ENCODE measurements around the gene FAM193B. TPM values are rescaled to one million over a fixed set of nuclear protein-coding genes. Genes with fewer than 3 reads are reported as not detected.

FAM193B gene
- total and polyA plus RNA-seq, 9 of the 15 experiments (the other 6 are each of a cell fraction or from before 2014, with no cell fraction given): 4.4 to 76.4 (median 37.3) TPM

DNA sequence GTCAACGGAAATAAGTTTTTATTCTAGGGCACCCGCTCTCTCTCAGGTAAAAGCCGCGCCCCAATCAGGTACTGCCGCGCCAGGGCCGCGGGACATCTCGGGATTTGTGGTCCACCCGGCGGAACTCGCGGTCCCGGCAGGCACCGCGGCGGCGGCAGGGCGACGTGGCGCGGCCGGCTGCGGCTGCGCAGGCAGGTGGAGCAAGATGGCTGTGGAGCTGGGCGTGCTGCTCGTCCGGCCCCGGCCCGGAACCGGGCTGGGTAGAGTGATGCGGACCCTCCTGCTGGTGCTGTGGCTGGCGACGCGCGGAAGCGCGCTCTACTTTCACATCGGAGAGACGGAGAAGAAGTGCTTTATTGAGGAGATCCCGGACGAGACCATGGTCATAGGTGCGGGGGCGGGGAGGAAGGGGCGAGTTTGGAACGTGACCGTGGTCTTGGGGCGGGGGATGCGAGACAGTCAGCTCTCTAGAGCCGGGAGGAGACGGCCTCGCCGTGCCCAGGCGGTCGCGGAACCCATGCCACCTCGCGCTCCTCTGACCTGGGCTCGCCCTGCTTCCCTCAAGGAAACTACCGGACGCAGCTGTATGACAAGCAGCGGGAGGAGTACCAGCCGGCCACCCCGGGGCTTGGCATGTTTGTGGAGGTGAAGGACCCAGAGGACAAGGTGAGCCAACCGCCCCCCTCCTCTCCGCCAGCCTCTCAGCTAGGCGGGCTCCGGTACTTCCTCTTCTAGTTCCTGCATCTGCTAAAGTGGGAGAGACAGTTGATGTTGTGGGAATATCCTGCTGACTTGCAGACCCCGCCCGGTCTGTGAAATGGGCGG lies 37.9 kb upstream of the FAM193B start, which contains the start of gene TMED9 (continued):
- TF ChIP-seq, protein P1, sequence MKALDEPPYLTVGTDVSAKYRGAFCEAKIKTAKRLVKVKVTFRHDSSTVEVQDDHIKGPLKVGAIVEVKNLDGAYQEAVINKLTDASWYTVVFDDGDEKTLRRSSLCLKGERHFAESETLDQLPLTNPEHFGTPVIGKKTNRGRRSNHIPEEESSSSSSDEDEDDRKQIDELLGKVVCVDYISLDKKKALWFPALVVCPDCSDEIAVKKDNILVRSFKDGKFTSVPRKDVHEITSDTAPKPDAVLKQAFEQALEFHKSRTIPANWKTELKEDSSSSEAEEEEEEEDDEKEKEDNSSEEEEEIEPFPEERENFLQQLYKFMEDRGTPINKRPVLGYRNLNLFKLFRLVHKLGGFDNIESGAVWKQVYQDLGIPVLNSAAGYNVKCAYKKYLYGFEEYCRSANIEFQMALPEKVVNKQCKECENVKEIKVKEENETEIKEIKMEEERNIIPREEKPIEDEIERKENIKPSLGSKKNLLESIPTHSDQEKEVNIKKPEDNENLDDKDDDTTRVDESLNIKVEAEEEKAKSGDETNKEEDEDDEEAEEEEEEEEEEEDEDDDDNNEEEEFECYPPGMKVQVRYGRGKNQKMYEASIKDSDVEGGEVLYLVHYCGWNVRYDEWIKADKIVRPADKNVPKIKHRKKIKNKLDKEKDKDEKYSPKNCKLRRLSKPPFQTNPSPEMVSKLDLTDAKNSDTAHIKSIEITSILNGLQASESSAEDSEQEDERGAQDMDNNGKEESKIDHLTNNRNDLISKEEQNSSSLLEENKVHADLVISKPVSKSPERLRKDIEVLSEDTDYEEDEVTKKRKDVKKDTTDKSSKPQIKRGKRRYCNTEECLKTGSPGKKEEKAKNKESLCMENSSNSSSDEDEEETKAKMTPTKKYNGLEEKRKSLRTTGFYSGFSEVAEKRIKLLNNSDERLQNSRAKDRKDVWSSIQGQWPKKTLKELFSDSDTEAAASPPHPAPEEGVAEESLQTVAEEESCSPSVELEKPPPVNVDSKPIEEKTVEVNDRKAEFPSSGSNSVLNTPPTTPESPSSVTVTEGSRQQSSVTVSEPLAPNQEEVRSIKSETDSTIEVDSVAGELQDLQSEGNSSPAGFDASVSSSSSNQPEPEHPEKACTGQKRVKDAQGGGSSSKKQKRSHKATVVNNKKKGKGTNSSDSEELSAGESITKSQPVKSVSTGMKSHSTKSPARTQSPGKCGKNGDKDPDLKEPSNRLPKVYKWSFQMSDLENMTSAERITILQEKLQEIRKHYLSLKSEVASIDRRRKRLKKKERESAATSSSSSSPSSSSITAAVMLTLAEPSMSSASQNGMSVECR (CRISPR knock-in tag; IDR thresholded peaks at IDR 0.05): peak; percentile 58
- TF ChIP-seq, protein P2, sequence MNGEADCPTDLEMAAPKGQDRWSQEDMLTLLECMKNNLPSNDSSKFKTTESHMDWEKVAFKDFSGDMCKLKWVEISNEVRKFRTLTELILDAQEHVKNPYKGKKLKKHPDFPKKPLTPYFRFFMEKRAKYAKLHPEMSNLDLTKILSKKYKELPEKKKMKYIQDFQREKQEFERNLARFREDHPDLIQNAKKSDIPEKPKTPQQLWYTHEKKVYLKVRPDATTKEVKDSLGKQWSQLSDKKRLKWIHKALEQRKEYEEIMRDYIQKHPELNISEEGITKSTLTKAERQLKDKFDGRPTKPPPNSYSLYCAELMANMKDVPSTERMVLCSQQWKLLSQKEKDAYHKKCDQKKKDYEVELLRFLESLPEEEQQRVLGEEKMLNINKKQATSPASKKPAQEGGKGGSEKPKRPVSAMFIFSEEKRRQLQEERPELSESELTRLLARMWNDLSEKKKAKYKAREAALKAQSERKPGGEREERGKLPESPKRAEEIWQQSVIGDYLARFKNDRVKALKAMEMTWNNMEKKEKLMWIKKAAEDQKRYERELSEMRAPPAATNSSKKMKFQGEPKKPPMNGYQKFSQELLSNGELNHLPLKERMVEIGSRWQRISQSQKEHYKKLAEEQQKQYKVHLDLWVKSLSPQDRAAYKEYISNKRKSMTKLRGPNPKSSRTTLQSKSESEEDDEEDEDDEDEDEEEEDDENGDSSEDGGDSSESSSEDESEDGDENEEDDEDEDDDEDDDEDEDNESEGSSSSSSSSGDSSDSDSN (IDR thresholded peaks at IDR 0.05; ENCODE audit: borderline replicate concordance in 1 of 2, low read depth in 2 of 2, low read length in 2 of 2): peak in 1 of 2 experiments; percentile 53; a peak in 1 of 4 replicates
- TF ChIP-seq TGIF2 (CRISPR knock-in tag; IDR thresholded peaks at IDR 0.05): peak; percentile 78; the same call in 1 of the 2 replicates
- TF ChIP-seq, protein P3, sequence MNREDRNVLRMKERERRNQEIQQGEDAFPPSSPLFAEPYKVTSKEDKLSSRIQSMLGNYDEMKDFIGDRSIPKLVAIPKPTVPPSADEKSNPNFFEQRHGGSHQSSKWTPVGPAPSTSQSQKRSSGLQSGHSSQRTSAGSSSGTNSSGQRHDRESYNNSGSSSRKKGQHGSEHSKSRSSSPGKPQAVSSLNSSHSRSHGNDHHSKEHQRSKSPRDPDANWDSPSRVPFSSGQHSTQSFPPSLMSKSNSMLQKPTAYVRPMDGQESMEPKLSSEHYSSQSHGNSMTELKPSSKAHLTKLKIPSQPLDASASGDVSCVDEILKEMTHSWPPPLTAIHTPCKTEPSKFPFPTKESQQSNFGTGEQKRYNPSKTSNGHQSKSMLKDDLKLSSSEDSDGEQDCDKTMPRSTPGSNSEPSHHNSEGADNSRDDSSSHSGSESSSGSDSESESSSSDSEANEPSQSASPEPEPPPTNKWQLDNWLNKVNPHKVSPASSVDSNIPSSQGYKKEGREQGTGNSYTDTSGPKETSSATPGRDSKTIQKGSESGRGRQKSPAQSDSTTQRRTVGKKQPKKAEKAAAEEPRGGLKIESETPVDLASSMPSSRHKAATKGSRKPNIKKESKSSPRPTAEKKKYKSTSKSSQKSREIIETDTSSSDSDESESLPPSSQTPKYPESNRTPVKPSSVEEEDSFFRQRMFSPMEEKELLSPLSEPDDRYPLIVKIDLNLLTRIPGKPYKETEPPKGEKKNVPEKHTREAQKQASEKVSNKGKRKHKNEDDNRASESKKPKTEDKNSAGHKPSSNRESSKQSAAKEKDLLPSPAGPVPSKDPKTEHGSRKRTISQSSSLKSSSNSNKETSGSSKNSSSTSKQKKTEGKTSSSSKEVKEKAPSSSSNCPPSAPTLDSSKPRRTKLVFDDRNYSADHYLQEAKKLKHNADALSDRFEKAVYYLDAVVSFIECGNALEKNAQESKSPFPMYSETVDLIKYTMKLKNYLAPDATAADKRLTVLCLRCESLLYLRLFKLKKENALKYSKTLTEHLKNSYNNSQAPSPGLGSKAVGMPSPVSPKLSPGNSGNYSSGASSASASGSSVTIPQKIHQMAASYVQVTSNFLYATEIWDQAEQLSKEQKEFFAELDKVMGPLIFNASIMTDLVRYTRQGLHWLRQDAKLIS (CRISPR knock-in tag; IDR thresholded peaks at IDR 0.05): 0 out of 2 replicates have a peak, but pooled peaks have one; percentile 69
- peak; percentile 81 for TF ChIP-seq PML (IDR thresholded peaks at IDR 0.05; ENCODE audit: low read length)
- TF ChIP-seq JUN (IDR thresholded peaks at IDR 0.05; ENCODE audit: borderline replicate concordance, low read depth, low read length): peak; percentile 42; the same call in 1 of the 2 replicates
- no peak for TF ChIP-seq JUN (CRISPR knock-in tag; IDR thresholded peaks at IDR 0.05; ENCODE audit: borderline replicate concordance)
- TF ChIP-seq CREM (IDR thresholded peaks at IDR 0.05; ENCODE audit: low read depth): peak; percentile 92
- TF ChIP-seq NRF1 (conservative IDR thresholded peaks at IDR 0.05 in 1 of 2, IDR thresholded peaks at IDR 0.05 in 1 of 2): peak; percentile 96 to 97
- TF ChIP-seq ZNF165 (CRISPR knock-in tag; IDR thresholded peaks at IDR 0.05; ENCODE audit: borderline replicate concordance): no peak
- TF ChIP-seq RBFOX2 (IDR thresholded peaks at IDR 0.05; ENCODE audit: low read depth, low read length): peak; percentile 99
- TF ChIP-seq SIX5 (IDR thresholded peaks at IDR 0.05; ENCODE audit: borderline replicate concordance in 1 of 2, insufficient read depth in 1 of 2, low read depth in 1 of 2, low read length in 2 of 2): peak; percentile 77 to 78
- TF ChIP-seq KDM5B (IDR thresholded peaks at IDR 0.05; ENCODE audit: insufficient replicate concordance, low read depth, low read length): peak; percentile 97
- no peak for TF ChIP-seq CBX8 (IDR thresholded peaks at IDR 0.05; ENCODE audit: borderline replicate concordance, extremely low read depth, low read depth, low read length, poor library complexity, severe bottlenecking)

Data from K562 (cell line).